Retinal pigment epithelial cell (primary cell): ENCODE data around the gene PSMC5.

Experiments
- DNase-seq: peaks from one replicate; pipeline ENCODE4 v3.0.0-alpha.2; 2010; ENCODE audit warnings: low read depth
- H3K4me3 ChIP-seq: 2 replicates; pipeline ENCODE4 v1.5.1; 2011; ENCODE audit warnings: mild to moderate bottlenecking, low read length, control low read depth, moderate library complexity
- TF ChIP-seq, protein P1 (sequence below): conservative IDR thresholded peaks from 2 replicates; pipeline ENCODE4 v1.5.1; 2011; ENCODE audit warnings: low read depth, low read length, control low read depth, inconsistent platforms

Gene PSMC5

DNA sequence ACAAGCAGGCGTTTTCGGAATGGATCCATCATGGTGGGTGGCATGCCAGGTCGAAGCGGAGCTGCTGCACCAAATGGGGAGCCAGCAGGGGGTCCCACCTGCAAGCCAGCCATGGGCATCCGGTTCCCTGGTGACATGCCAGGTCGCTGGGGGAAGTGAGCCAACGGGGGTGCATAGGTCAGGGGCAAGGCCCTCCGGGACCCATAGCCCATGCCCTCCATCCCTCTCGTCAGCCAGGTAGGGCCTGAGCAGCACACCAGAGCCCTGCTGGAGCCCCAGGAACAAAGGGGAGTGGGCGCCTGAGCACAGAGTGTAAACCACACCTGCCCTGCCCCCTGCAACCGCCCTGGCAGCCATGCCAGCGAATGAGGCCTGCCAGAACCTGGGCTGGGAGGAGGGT lies 10.2 kb downstream of the PSMC5 start:
- DNase-seq: no peak
- no peak overlapping the region for H3K4me3 ChIP-seq
- TF ChIP-seq, protein P1, sequence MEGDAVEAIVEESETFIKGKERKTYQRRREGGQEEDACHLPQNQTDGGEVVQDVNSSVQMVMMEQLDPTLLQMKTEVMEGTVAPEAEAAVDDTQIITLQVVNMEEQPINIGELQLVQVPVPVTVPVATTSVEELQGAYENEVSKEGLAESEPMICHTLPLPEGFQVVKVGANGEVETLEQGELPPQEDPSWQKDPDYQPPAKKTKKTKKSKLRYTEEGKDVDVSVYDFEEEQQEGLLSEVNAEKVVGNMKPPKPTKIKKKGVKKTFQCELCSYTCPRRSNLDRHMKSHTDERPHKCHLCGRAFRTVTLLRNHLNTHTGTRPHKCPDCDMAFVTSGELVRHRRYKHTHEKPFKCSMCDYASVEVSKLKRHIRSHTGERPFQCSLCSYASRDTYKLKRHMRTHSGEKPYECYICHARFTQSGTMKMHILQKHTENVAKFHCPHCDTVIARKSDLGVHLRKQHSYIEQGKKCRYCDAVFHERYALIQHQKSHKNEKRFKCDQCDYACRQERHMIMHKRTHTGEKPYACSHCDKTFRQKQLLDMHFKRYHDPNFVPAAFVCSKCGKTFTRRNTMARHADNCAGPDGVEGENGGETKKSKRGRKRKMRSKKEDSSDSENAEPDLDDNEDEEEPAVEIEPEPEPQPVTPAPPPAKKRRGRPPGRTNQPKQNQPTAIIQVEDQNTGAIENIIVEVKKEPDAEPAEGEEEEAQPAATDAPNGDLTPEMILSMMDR: no peak

DNA sequence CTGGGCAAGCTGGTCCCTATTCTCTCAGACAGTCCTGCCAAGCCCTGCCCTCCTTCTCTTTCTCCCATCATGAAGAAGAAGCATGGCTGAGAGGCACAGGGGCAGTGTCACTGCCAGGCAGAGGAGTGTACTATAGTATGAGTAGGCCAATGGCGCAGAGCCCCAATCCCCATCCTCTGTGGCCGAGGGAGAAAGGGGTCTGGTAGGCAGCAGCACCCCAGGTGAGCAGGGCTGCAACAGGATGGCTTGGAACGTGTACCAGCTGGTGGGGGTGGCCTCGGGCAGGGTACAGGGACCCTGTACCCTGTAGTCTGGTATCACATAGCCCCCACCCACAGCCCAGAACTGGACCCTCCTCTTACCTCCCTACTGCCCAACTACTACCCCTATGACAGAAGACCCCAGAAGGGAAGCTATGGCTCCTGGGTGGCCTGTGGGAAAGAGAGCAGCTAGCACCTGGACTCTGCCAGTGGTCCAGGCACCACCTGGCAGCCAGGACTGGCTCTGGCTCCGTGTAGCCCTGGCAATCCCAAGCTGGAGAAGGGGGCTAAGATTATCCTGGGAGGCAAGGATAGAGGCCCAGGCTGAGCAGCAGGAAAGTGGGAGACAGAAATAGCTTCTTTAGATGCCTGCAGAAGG lies 10.8 kb downstream of the PSMC5 start:
- no peak overlapping the region for H3K4me3 ChIP-seq

DNA sequence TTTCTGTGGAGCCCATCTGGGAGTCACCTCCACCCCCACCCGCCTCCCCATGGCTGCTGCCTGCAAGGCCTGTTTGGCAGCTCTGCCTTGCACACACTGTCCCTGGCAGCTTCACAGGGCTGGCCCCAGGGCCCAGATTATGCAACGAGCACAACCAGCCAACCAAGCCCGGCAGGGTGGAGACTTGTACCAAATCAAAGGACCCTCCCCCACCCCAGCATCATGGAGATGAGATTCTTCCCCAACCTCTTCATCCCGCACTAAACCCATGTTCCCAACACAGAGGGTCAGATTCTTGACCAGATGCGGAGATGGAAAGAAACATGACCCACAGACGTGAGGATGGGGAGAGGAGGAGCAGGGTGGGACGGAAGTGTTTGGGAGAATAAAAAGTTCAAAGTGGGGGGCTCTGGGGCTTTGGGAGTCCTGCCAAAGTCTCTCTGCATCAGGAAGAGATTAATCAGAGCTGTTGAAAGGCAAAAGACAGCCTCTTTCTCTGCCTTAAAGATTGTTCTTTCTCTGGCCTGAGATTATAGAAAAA lies 11.5 kb downstream of the PSMC5 start:
- TF ChIP-seq, protein P1: no peak
- DNase-seq: peak; percentile 35
- H3K4me3 ChIP-seq: no peak overlapping the region

More for the DNA sequence above, 10.8 kb downstream of the PSMC5 start:
- TF ChIP-seq, protein P1: no peak
- DNase-seq: no peak

DNA sequence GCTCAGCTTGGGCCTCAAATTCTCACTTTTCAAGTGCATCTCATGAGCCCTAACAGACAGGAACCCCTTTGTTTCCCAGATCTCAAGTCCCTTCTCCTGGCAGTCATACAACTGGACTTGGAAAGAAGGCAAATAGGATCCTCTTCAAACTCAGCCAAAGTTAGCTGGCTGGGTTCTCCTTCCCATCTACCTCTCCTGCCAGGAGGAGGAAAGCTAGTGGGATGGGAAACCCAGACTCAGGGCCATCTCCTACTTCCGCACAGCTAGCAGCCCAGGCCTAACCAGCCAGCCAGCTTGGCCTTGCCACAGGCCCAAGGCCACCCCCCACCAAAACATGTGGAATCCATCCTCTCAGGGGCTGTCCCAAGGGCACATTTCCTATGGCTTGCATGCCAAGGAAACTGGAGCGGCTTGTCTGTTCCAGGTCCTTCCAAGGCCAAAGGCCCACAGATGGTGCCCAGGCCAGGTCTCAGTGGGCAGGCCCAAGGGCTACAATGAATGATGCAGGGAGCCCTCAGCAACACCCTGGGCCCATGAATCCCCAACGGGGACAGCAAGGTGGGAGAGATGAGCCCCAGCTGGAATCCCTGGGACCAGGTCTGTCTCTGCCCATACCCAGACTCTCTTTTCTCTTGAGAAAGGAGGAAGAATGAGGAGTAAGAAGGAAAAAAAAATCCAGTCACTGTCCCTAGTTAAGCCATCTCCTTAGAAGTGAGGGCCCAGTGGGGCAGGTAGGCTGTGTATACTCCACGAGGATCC lies 13.5 kb downstream of the PSMC5 start:
- no peak for DNase-seq
- TF ChIP-seq, protein P1: no peak
- H3K4me3 ChIP-seq: peak overlapping the region; percentile 88

DNA sequence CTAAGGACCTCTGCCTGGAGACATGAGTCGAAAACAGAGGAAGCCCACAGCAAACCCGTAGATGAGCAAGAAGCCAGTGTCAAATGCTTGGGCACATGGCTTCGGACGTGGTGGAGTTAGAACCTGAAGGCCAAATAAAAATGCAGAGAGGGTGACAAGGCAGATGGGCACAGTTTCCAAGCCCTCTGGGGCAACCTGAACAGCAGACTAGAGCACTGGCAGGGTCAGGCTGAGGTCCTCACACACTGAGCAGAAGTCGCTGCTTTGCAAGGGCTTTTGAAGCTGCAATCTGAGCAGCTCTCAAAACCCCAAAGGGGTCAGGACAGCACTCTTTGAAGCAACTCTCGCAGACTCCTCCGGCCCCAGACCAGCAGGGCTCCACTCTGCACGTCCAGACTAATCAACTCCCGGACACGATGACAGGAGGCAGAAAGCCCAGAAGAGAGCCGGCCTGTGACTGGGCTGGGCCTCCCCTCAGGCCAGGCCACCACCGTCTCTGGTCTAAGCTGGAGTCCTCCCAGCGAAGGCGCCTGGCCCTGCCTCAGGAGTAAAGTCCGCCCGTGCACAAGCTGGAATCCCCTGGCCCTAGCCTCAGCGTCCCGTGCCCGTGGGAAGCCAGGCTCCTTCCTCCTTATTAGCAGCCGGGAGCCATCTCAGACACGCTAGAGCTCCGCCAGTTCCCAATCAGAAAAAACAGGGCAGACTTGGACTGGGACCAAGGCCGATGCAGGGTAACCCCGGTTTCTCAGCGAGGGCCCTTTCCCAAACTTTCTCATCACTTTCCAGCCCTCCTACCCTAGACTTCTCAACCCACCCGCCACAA lies 14.3 kb downstream of the PSMC5 start:
- H3K4me3 ChIP-seq: peak overlapping the region; percentile 88
- DNase-seq: no peak
- TF ChIP-seq, protein P1: no peak

DNA sequence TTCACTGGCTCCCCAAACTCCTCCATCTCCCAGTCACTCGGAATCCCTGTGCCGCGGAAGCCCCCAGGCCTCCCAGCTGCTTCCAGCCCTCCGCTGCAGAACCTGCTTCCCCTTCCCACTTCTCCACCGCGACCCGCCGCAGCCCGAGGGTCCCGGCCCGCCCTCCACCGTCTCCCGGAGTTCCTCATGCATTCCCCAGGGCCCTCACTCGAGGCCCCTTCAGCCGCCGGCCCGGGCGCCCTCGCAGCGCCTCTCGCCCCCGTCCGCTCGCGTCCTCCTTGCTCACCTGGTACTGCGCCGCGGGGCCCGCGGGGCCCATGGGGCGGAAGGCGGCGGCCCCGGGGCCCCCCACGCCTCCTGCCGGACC lies 14.9 kb downstream of the PSMC5 start:
- H3K4me3 ChIP-seq: peak overlapping the region; percentile 88
- TF ChIP-seq, protein P1: no peak
- DNase-seq: no peak
